WERI-Rb-1 (cell line): ENCODE data around the gene SOX10.
"Not testable (repeated sequence)": the region's sequence is repeated elsewhere in the genome, so short reads cannot be mapped to it uniquely, and the experiment has no call there.

Source experiments
- DNase-seq: peaks from one replicate; pipeline ENCODE4 v3.0.0-alpha.2; 2020
- H3K27ac ChIP-seq: fragments of 250-450 bp; sonication (Bioruptor Pico); 2 replicates; pipeline ENCODE4 v1.5.1; 2020; ENCODE audit warnings: mild to moderate bottlenecking, moderate library complexity
- H3K27me3 ChIP-seq: fragments of 250-450 bp; sonication (Bioruptor Pico); 2 replicates; pipeline ENCODE4 v1.5.1; 2021; ENCODE audit warnings: mild to moderate bottlenecking, low read depth, moderate library complexity; ENCODE audit not compliant: insufficient read depth, severe bottlenecking
- H3K36me3 ChIP-seq: fragments of 250-450 bp; sonication (Bioruptor Pico); 2 replicates; pipeline ENCODE4 v1.5.1; 2020; ENCODE audit warnings: mild to moderate bottlenecking, moderate library complexity
- H3K4me3 ChIP-seq: 2 replicates; pipeline ENCODE4 v1.5.1; 2011; ENCODE audit warnings: low read depth, mild to moderate bottlenecking, control low read depth, low read length
- H3K9me3 ChIP-seq: fragments of 250-450 bp; sonication (Bioruptor Pico); 2 replicates; pipeline ENCODE4 v1.5.1; 2021; ENCODE audit warnings: mild to moderate bottlenecking, moderate library complexity; ENCODE audit not compliant: severe bottlenecking
- TF ChIP-seq, protein P1 (sequence below): IDR thresholded peaks from 2 replicates; pipeline ENCODE4 v1.5.1; 2011; ENCODE audit warnings: low read depth, mild to moderate bottlenecking, control low read depth, inconsistent platforms, low read length

The SOX10 gene

DNA sequence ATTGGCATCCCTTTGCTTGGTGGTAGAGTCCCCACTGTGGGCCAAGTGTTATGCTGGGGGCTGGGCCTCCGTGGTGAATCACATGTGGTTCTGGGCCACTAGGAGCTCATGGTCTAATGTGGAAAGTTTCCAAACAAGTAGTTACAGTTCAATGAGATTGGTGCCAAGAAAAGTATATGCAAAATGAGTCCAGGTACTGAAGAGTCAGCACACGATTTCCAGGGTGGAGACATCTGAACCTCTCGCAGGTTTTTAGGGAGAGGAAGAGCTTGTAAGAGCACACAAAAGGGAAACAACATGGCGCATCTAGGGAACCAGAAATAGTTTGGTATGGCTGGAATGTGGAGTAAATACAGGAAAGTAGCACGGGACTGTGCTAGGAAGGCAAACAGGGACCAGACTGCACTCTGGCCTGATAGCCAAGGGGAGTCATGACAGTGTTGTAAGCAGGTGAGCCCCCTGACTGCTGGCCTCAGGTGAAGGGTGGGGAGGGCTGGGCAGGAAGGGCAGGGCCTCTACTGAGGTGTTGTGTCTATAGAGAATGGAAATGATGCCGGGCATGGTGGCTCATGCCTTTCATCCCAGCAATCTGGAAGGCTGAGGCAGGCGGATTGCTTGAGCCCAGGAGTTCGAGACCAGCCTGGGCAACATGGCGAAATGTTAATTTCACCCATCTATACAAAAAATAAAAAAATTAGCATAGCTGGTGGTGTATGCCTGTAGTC lies 18.3 kb downstream of the SOX10 start:
- DNase-seq = no peak
- no peaks in the 10 kb centered on the region for H3K27me3 ChIP-seq
- H3K36me3 ChIP-seq = peaks cover 42% of the 10 kb centered on the region
- no peak overlapping the region for H3K27ac ChIP-seq
- no peaks in the 10 kb centered on the region for H3K9me3 ChIP-seq
- no peak overlapping the region for H3K4me3 ChIP-seq
- TF ChIP-seq, protein P1, sequence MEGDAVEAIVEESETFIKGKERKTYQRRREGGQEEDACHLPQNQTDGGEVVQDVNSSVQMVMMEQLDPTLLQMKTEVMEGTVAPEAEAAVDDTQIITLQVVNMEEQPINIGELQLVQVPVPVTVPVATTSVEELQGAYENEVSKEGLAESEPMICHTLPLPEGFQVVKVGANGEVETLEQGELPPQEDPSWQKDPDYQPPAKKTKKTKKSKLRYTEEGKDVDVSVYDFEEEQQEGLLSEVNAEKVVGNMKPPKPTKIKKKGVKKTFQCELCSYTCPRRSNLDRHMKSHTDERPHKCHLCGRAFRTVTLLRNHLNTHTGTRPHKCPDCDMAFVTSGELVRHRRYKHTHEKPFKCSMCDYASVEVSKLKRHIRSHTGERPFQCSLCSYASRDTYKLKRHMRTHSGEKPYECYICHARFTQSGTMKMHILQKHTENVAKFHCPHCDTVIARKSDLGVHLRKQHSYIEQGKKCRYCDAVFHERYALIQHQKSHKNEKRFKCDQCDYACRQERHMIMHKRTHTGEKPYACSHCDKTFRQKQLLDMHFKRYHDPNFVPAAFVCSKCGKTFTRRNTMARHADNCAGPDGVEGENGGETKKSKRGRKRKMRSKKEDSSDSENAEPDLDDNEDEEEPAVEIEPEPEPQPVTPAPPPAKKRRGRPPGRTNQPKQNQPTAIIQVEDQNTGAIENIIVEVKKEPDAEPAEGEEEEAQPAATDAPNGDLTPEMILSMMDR = no peak

DNA sequence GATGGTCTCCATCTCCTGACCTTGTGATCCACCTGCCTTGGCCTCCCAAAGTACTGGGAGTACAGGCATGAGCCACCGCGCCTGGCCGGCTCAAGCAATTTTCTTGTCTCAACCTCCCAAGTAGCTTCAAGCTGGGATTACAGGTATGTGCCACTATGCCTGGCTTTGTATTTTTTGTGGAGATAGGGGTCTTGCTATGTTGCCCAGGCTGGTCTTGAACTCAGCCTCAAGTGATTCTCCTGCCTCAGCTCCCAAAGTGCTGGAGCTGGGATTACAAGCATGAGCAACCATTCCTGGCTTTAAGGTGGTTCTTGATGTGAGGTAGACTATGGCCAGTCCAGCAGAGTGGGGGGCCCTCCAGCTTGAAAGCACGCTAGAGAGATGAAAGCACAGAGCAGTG lies 23.3 kb downstream of the SOX10 start:
- no peaks in the 10 kb centered on the region for H3K9me3 ChIP-seq
- TF ChIP-seq, protein P1 = no peak
- H3K36me3 ChIP-seq = peaks cover 52% of the 10 kb centered on the region

DNA sequence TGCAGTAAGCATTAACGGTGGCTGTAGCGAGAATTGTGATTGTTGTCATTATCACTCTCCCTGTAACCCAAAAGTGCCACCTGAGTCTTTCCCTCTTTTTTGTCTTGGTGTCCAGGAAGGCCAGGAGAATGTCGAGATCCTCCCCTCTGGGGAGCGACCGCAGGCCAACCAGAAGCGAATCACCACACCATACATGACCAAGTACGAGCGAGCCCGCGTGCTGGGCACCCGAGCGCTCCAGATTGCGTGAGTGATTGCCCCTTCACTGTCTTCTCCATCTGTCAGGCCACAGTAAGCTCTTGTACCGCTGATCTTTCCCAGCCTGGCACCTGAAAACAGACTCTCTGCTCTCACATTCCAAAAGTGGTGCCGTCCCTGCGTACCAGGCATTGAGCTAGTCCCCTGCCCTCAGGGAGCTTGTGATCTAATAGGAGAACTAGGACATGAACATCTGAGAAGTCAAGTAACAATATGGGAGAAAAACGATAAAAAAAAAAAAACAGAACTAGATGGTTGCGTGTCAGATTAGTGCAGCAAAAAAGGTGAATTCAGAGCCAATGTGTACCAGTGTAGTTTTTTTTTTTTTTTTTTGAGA lies 25.0 kb downstream of the SOX10 start:
- no peaks in the 10 kb centered on the region for H3K27me3 ChIP-seq
- H3K9me3 ChIP-seq = no peaks in the 10 kb centered on the region
- DNase-seq = no peak
- TF ChIP-seq, protein P1 = no peak
- H3K4me3 ChIP-seq = no peak overlapping the region
- H3K27ac ChIP-seq = no peak overlapping the region
- H3K36me3 ChIP-seq = peaks cover 57% of the 10 kb centered on the region

More for the DNA sequence above, 23.3 kb downstream of the SOX10 start:
- Histone ChIP-seq H3K27me3 (no peaks in the 10 kb centered on the region), H3K27ac (no peak overlapping the region), H3K4me3 (no peak overlapping the region)
- DNase-seq = no peak

DNA sequence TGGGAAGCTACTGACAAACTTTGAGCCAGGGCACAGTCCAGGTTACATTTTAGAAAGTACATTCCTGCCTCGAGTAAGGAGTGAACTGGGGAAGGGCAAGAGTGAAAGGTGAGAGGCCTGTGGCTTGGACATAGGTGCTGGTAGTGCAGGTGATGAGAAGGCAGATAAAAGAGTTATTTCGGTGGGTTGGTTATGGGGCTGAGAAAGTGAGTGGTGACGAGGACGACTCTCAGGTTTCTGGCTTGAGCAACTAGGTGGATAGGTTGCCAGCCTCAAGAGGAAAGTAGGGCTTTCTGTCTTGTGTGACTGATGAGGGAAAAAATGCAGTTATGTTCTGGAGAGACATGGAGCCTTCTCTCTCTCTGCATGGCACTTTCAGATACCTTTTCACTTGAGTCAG lies 27.1 kb downstream of the SOX10 start:
- H3K27me3 ChIP-seq = no peaks in the 10 kb centered on the region
- no peak overlapping the region for H3K27ac ChIP-seq
- H3K36me3 ChIP-seq = peaks cover 44% of the 10 kb centered on the region
- H3K9me3 ChIP-seq = no peaks in the 10 kb centered on the region
- TF ChIP-seq, protein P1 = no peak
- no peak for DNase-seq
- no peak overlapping the region for H3K4me3 ChIP-seq

DNA sequence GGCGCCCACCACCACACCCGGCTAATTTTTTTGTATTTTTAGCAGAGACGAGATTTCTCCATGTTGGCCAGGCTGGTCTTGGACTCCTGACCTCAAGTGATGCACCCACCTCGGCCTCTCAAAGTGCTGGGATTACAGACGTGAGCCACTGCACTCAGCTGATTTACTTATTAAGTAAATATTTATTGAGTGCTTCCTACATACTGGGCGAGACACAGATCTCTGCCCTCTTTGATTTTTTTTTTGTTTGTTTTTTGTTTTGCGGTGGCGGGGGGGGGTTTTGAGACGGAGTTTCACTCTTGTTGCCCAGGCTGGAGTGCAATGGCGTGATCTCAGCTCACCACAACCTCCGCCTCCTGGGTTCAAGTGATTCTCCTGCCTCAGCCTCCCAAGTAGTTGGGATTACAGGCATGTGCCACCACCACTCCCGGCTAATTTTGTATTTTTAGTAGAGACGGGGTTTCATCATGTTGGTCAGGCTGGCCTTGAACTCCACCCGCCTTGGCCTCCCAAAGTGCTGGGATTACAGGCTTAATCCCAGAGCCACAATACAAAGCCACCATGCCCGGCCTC lies 28.4 kb downstream of the SOX10 start:
- peaks cover 31% of the 10 kb centered on the region for H3K36me3 ChIP-seq
- H3K9me3 ChIP-seq, H3K27me3 ChIP-seq, H3K4me3 ChIP-seq, DNase-seq, H3K27ac ChIP-seq: not testable (repeated sequence)

DNA sequence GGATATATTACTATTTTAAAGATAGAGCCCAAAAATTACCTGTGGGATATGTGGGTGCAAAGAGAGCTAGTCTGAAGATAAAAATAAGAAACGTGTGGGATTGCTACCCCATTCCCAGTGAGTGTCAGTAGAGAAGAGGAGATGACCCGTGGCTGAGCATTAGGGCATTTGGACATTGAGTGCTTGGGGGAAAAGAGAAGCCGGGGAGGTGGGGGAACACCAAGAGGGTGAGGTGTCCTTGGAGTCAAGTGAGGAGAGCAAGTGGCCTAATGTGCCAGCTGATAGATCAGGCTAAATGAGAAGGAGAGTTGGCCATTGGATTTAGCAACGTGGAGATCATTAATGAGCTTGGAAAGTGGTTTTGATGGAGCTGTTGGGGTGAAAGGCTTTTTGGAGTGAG lies 29.7 kb downstream of the SOX10 start:
- Histone ChIP-seq H3K27ac (no peak overlapping the region), H3K9me3 (no peaks in the 10 kb centered on the region), H3K27me3 (no peaks in the 10 kb centered on the region), H3K36me3 (peaks cover 30% of the 10 kb centered on the region), H3K4me3 (no peak overlapping the region)
- DNase-seq = no peak
- TF ChIP-seq, protein P1 = no peak
